ENCODE results near the gene HYOU1. TPM values are rescaled to one million over a fixed set of nuclear protein-coding genes. Genes with fewer than 3 reads are reported as not detected.

HYOU1 gene
- total and polyA plus RNA-seq, 4 donors = 35.7 to 145 (median 68.7) TPM

DNA sequence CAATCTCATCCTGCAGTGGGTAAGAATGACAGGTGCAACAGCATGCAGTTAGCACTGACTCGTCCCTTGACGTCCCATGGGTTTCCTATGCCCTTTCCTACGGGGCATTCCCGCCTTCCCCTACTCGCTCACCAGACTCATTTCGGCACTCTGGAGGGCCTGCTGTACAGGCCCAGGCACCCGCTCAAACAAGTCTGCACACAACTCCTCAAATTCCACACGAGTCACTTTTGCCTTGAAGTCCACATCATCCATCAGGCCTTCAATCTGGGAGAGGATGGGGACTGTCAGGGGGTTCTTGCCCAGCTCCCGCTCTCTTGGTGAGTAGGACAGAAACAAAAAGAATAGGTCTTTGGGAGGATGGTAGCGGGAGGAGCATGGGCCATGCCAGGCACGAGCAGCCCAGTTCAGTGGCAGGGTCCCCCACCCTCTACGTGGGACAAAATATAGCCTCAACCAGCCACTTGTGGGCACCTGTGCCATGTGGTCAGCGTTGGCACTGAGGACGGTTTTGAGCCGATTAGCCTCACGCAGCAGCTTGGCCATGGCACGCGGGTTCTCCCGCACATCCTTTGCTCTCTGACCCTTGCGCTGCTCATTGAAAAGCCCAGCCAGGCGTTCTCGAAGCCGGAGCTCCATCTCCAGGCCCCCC, 4.7 kb downstream of the HYOU1 start:
- H3K4me3 ChIP-seq (ENCODE audit: low read length in 2 of 2) = no peak overlapping the region
- ATAC-seq (ENCODE audit: low FRiP score) (no peak), DNase-seq (no peak)
- H3K9me3 ChIP-seq (ENCODE audit: control insufficient read depth, low read length) = no peaks in the 10 kb centered on the region
- peaks cover 0 to 5% of the 10 kb centered on the region in 2 donors for H3K4me1 ChIP-seq (ENCODE audit: control insufficient read depth in 1 of 2, insufficient read depth in 2 of 2, low read length in 2 of 2)
- no peaks in the 10 kb centered on the region for H3K27me3 ChIP-seq (ENCODE audit: control insufficient read depth in 1 of 2, insufficient read depth in 2 of 2, low read length in 1 of 2)
- no peak overlapping the region for H3K27ac ChIP-seq (ENCODE audit: low read depth in 1 of 2, low read length in 2 of 2)
- 90 to 92% methylated on average over 23 of the region's 23 CpGs for WGBS, 2 donors
- intact Hi-C loops (cut with DNase I) = no loop called here
- H3K36me3 ChIP-seq (ENCODE audit: control insufficient read depth in 1 of 2, insufficient read depth in 2 of 2, low read length in 1 of 2) = peaks cover 0 to 11% of the 10 kb centered on the region in 2 donors

DNA sequence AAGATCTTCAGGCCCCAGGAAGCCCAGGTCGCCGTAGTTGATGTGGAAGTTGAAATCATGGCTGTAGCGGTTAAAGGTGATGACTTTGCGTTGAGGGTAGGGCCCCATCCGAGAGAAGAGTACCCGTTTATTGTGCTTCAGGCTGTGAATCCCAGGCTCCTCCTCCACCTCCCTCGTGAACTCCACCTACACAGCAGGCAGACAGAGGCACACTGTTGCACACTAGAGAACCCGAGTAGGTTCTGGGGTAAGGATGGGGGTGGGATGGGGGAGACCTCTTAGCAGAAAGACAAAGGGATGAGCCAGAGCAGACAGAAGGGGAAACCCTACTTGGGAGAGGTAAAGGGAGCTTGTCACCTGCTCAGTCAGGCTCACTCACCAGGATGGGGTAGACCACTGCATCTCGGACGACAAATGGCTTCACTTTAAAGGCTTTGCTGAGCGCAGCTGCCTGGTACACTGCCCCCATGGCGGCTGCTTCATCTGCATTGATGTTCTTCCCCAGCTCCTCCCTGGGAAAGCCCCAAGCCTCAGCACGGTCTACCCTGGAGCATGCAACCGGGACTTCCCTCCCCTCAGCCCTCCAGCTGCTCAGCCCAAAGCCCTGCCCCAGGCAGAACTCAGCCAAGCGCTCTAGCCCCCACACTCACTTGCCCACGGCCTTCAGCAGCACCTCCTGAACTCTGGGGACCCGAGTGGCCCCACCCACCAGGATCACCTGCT, 5.4 kb downstream of the HYOU1 start:
- ATAC-seq (ENCODE audit: low FRiP score) (no peak), DNase-seq (no peak)
- no peaks in the 10 kb centered on the region for H3K9me3 ChIP-seq (ENCODE audit: control insufficient read depth, low read length)
- peaks cover 0 to 5% of the 10 kb centered on the region in 2 donors for H3K4me1 ChIP-seq (ENCODE audit: control insufficient read depth in 1 of 2, insufficient read depth in 2 of 2, low read length in 2 of 2)
- WGBS, 2 donors = 88 to 90% methylated on average over 17 of the region's 17 CpGs
- no peak overlapping the region for H3K4me3 ChIP-seq (ENCODE audit: low read length in 2 of 2)
- no peak overlapping the region for H3K27ac ChIP-seq (ENCODE audit: low read depth in 1 of 2, low read length in 2 of 2)
- H3K27me3 ChIP-seq (ENCODE audit: control insufficient read depth in 1 of 2, insufficient read depth in 2 of 2, low read length in 1 of 2) = no peaks in the 10 kb centered on the region
- intact Hi-C loops (cut with DNase I) = no loop called here
- peaks cover 0 to 11% of the 10 kb centered on the region in 2 donors for H3K36me3 ChIP-seq (ENCODE audit: control insufficient read depth in 1 of 2, insufficient read depth in 2 of 2, low read length in 1 of 2)

DNA sequence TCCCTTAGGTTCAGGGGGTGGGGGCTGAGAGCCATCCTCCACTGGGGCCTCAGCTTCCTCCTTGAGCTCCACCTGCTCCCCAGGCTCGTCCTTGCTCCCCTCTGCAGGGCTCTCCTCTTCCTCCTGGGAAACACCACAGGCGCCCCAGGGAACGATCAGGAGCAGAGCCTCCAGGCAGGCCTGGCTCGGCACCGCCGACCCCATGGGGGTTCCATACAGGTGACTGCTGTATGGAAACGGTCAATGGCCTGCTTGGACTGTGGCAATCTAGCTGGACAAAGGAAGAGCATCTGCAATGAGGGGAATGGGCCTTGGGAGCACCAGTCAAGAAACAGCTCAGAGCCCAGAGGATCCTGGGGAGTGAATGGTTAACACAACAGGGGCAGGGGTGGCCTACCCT, 7.9 kb downstream of the HYOU1 start:
- no peak for ATAC-seq (ENCODE audit: low FRiP score)
- intact Hi-C loops (cut with DNase I) = no loop called here
- Histone ChIP-seq H3K9me3 (ENCODE audit: control insufficient read depth, low read length) (no peaks in the 10 kb centered on the region), H3K27me3 (ENCODE audit: control insufficient read depth in 1 of 2, insufficient read depth in 2 of 2, low read length in 1 of 2) (no peaks in the 10 kb centered on the region), H3K4me3 (ENCODE audit: low read length in 2 of 2) (no peak overlapping the region), H3K4me1 (ENCODE audit: control insufficient read depth in 1 of 2, insufficient read depth in 2 of 2, low read length in 2 of 2) (no peaks in the 10 kb centered on the region), H3K27ac (ENCODE audit: low read depth in 1 of 2, low read length in 2 of 2) (no peak overlapping the region), H3K36me3 (ENCODE audit: control insufficient read depth in 1 of 2, insufficient read depth in 2 of 2, low read length in 1 of 2) (peaks cover 0 to 13% of the 10 kb centered on the region in 2 donors)
- DNase-seq = no peak
- 94 to 95% methylated on average over 7 of the region's 7 CpGs for WGBS, 2 donors

DNA sequence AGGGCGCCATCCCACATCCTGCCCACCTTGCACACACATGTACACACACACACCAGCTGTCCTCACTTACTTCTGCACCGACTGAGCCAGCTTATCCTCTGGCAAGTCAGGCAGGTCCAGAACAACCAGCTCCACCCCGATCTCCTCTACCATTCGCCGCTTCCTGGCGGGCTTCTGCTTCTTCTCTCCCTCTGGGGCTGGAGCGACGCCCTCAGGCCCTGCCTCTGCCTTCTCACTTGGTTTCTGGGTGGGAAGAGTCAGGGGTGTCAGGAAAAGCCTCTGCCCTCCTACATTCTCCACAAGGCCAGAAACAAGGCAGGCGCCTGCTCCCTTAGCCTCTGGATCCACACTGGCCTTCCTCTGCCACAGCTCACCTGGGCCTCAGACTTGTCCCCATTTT, 8.4 kb downstream of the HYOU1 start:
- Histone ChIP-seq H3K4me1 (ENCODE audit: control insufficient read depth in 1 of 2, insufficient read depth in 2 of 2, low read length in 2 of 2) (no peaks in the 10 kb centered on the region), H3K27ac (ENCODE audit: low read depth in 1 of 2, low read length in 2 of 2) (no peak overlapping the region), H3K4me3 (ENCODE audit: low read length in 2 of 2) (no peak overlapping the region), H3K9me3 (ENCODE audit: control insufficient read depth, low read length) (no peaks in the 10 kb centered on the region), H3K27me3 (ENCODE audit: control insufficient read depth in 1 of 2, insufficient read depth in 2 of 2, low read length in 1 of 2) (no peaks in the 10 kb centered on the region), H3K36me3 (ENCODE audit: control insufficient read depth in 1 of 2, insufficient read depth in 2 of 2, low read length in 1 of 2) (peaks cover 0 to 10% of the 10 kb centered on the region in 2 donors)
- no peak for DNase-seq
- WGBS, 2 donors = 93 to 96% methylated on average over 9 of the region's 9 CpGs
- ATAC-seq (ENCODE audit: low FRiP score) = no peak
- intact Hi-C loops (cut with DNase I) = no loop called here

DNA sequence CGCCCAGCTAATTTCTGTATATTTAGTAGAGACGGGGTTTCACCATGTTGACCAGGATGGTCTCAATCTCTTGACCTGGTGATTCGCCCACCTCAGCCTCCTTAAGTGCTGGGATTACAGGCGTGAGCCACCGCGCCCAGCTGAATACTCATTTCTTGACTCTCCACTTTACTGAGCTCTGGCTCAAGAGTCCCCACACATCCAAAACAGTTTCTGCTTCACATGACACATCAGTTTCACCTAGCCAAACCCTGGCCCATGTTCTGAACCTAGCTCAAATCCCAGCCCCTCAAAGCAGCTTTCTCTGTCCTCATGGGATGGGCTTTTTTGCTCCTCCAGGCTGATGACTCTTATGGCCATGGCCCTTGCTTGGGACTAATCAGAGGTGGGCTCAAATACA, 9.8 kb downstream of the HYOU1 start:
- WGBS, 2 donors = 96 to 97% methylated on average over 6 of the region's 6 CpGs
- Histone ChIP-seq H3K4me3 (ENCODE audit: low read length in 2 of 2) (no peak overlapping the region), H3K4me1 (ENCODE audit: control insufficient read depth in 1 of 2, insufficient read depth in 2 of 2, low read length in 2 of 2) (no peaks in the 10 kb centered on the region), H3K36me3 (ENCODE audit: control insufficient read depth in 1 of 2, insufficient read depth in 2 of 2, low read length in 1 of 2) (peaks cover 0 to 10% of the 10 kb centered on the region in 2 donors), H3K9me3 (ENCODE audit: control insufficient read depth, low read length) (no peaks in the 10 kb centered on the region), H3K27me3 (ENCODE audit: control insufficient read depth in 1 of 2, insufficient read depth in 2 of 2, low read length in 1 of 2) (no peaks in the 10 kb centered on the region), H3K27ac (ENCODE audit: low read depth in 1 of 2, low read length in 2 of 2) (no peak overlapping the region)
- no peak for DNase-seq
- ATAC-seq (ENCODE audit: low FRiP score) = no peak
- intact Hi-C loops (cut with DNase I) = no loop called here

DNA sequence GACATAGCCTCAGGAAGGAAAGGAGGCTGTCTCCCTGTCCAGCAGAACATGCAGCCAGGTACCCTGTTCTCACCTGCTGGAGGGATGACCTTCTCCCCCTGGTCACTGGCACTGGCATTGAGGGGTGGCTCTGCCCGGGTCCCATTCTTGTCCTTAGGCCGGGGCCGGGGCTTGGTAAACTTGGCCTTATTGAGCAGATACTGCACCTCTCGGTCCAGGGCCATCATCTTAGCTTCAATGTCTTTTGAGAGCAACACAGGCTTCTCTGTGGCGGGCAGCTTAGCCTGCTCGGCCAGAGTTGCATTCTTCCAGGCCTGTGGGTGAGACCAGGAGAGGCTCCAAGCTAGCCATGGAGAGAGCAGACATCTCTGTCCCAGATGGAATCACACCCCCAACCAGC, 10.5 kb downstream of the HYOU1 start:
- Histone ChIP-seq H3K4me3 (ENCODE audit: low read length in 2 of 2) (no peak overlapping the region), H3K36me3 (ENCODE audit: control insufficient read depth in 1 of 2, insufficient read depth in 2 of 2, low read length in 1 of 2) (peaks cover 0 to 8% of the 10 kb centered on the region in 2 donors), H3K4me1 (ENCODE audit: control insufficient read depth in 1 of 2, insufficient read depth in 2 of 2, low read length in 2 of 2) (no peaks in the 10 kb centered on the region), H3K27me3 (ENCODE audit: control insufficient read depth in 1 of 2, insufficient read depth in 2 of 2, low read length in 1 of 2) (no peaks in the 10 kb centered on the region), H3K27ac (ENCODE audit: low read depth in 1 of 2, low read length in 2 of 2) (no peak overlapping the region), H3K9me3 (ENCODE audit: control insufficient read depth, low read length) (no peaks in the 10 kb centered on the region)
- no peak for DNase-seq
- intact Hi-C loops (cut with DNase I) = no loop called here
- ATAC-seq (ENCODE audit: low FRiP score) = no peak
- WGBS, 2 donors = 93 to 95% methylated on average over 6 of the region's 6 CpGs

DNA sequence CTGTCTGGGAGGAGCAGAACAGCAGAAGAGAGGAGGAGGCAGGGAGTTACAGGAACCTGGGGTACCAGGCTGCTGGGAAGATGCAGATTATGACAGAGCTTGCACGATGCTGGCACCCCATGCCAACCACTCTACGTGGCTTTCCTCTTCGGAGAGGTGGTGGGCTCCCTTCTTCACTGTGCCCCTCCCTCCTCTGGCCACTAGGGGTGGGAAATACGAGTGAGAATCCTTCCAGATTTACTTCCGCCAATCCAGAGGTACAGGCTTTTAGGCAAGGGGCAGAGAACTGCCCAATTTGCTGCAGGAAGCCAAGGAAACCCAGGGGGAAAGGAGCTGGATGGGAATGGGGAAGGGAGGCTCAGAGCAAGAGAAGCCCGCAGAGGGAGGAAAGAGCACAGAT, 12.3 kb downstream of the HYOU1 start:
- Histone ChIP-seq H3K27me3 (ENCODE audit: control insufficient read depth in 1 of 2, insufficient read depth in 2 of 2, low read length in 1 of 2) (no peaks in the 10 kb centered on the region), H3K4me1 (ENCODE audit: control insufficient read depth in 1 of 2, insufficient read depth in 2 of 2, low read length in 2 of 2) (no peaks in the 10 kb centered on the region), H3K27ac (ENCODE audit: low read depth in 1 of 2, low read length in 2 of 2) (no peak overlapping the region), H3K9me3 (ENCODE audit: control insufficient read depth, low read length) (no peaks in the 10 kb centered on the region), H3K36me3 (ENCODE audit: control insufficient read depth in 1 of 2, insufficient read depth in 2 of 2, low read length in 1 of 2) (peaks cover 0 to 8% of the 10 kb centered on the region in 2 donors), H3K4me3 (ENCODE audit: low read length in 2 of 2) (no peak overlapping the region)
- DNase-seq = no peak
- no peak for ATAC-seq (ENCODE audit: low FRiP score)
- intact Hi-C loops (cut with DNase I) = no loop called here
- 55 to 65% methylated on average over 6 of the region's 6 CpGs for WGBS, 2 donors

DNA sequence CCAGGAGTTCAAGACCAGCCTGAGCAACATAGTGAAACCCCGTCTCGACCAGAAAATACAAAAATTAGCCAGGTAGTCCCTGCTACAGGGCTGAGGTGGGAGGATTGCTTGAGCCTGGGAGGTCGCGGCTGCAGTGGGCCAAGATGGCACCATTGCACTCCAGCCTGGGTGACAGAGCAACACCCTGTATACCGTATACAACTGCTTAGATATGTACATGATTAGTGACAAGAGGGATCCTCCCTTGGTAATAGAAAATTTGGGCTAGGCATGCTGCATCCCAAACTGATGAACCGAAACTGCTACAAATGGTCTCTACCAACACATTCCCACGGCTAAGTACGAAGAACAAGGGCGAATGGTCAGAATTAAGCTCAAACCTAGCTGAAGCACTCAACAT, 14.1 kb downstream of the HYOU1 start:
- WGBS, 2 donors = 89 to 91% methylated on average over 9 of the region's 9 CpGs
- DNase-seq = no peak
- Histone ChIP-seq H3K4me3 (ENCODE audit: low read length in 2 of 2) (no peak overlapping the region), H3K36me3 (ENCODE audit: control insufficient read depth in 1 of 2, insufficient read depth in 2 of 2, low read length in 1 of 2) (peaks cover 0 to 8% of the 10 kb centered on the region in 2 donors), H3K27me3 (ENCODE audit: control insufficient read depth in 1 of 2, insufficient read depth in 2 of 2, low read length in 1 of 2) (no peaks in the 10 kb centered on the region), H3K27ac (ENCODE audit: low read depth in 1 of 2, low read length in 2 of 2) (no peak overlapping the region), H3K9me3 (ENCODE audit: control insufficient read depth, low read length) (no peaks in the 10 kb centered on the region), H3K4me1 (ENCODE audit: control insufficient read depth in 1 of 2, insufficient read depth in 2 of 2, low read length in 2 of 2) (no peaks in the 10 kb centered on the region)
- intact Hi-C loops (cut with DNase I) = no loop called here
- ATAC-seq (ENCODE audit: low FRiP score) = no peak

All from aorta (tissue), 5 donors.